ENCODE data around the gene CRYBB3.

The CRYBB3 gene

DNA sequence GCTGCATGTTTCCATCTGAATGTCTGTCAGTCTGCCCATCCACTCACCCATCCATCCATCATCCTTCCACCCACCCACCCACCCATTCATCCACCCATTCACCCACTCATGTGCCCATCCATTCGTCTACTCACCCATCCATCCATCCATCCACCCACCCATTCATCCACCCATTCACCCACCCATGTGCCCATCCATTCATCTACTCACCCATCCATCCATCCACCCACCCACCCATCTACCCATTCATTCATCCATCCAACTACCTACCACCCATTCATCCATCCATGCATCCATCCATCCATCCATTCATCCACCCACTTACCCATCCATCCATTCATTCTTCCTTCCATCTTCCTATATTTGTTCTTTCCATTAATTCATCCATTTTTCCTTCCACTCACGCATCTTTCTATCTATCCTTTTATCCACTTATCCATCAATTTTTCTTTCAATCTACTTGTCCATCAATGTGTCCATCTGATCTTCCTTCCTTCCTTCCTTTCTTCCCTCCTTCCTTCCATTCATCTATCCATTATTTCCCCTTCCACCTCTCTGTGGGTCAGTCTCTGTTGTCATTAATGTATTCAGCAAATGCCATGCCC is 8.0 kb downstream of the CRYBB3 start:
- no peaks in the 10 kb centered on the region for H3K9me3 ChIP-seq (ENCODE audit: low read depth, low read length)
- DNase-seq (ENCODE audit: low read depth, low spot score), result no peak
- TF ChIP-seq EZH2 (IDR thresholded peaks at IDR 0.05), result no peak
- no peak for TF ChIP-seq POLR2AphosphoS5 (IDR thresholded peaks at IDR 0.05; ENCODE audit: borderline replicate concordance, low read depth, low read length)
- no peak for TF ChIP-seq FOXP2 (optimal IDR thresholded peaks at IDR 0.05; ENCODE audit: control extremely low read depth, extremely low read length, insufficient read depth)

DNA sequence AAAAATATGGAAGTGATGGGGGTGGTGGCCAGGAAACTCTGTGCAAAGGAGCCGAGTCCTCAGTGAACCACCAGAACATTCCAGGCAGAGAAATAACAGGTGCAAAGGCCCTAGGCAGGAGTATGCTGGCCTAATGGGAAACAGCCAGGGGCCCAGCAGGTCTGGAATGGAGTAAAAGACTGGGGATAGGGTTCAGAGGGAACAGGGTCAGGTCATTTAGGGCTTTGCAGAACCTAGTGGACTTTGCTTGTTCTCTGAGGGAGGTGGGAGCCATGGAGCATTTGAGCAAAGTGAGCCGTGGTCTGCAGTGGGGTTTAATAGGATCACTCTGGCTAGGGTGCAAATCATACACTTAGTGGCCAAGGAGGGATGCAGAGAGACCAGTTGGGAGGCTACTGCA is 8.7 kb downstream of the CRYBB3 start:
- no peak for DNase-seq (ENCODE audit: low read depth, low spot score)
- no peak overlapping the region for H3K27ac ChIP-seq

More for the DNA sequence above, 8.0 kb downstream of the CRYBB3 start:
- Histone ChIP-seq H3K36me3 (ENCODE audit: insufficient read depth, low read length) (no peaks in the 10 kb centered on the region), H3K27ac (no peak overlapping the region), H3K4me3 (no peak overlapping the region), H3K9ac (ENCODE audit: insufficient read length) (no peak overlapping the region)

DNA sequence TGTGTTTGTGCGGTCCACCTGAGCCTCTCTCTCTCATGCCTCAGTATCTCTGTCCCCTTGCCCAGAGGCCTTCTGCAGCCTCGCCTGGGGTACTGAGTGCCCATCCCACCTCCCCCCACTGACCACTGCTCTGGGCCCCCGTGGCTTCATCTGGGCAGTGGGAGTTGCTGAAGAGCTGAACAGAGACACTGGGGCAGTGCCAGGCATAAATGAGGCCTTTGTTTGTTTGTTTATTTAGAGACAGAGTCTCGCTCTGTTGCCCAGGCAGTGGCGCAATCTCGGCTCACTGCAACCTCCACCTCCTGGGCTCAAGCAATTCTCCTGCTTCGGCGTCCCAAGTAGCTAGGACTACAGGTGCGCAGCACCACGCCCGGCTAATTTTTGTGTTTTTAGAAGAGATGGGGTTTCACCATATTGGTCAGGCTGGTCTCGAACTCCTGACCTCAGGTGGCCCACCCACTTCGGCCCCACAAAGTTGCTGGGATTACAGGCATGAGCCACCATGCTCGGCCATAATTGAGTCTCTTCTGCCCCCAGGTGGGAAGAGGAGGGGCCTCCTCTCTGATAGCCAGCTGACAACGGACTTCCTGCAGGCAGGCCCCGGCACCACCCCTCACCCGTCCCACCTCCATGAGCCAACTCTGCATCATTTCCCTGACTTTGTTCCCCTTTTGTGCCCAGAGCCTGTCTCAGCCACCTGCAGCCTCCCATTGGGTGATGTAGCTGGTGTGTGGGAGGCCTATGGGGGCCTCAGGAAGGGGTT is 9.3 kb downstream of the CRYBB3 start:
- Histone ChIP-seq H3K27ac (no peak overlapping the region), H3K4me3 (no peak overlapping the region)
- DNase-seq (ENCODE audit: low read depth, low spot score), result no peak

More for the DNA sequence above, 8.7 kb downstream of the CRYBB3 start:
- H3K36me3 ChIP-seq (ENCODE audit: insufficient read depth, low read length), result no peaks in the 10 kb centered on the region
- no peak overlapping the region for H3K4me3 ChIP-seq
- H3K9ac ChIP-seq (ENCODE audit: insufficient read length), result no peak overlapping the region
- no peak for TF ChIP-seq EZH2 (IDR thresholded peaks at IDR 0.05)
- TF ChIP-seq FOXP2 (optimal IDR thresholded peaks at IDR 0.05; ENCODE audit: control extremely low read depth, extremely low read length, insufficient read depth), result no peak
- TF ChIP-seq POLR2AphosphoS5 (IDR thresholded peaks at IDR 0.05; ENCODE audit: borderline replicate concordance, low read depth, low read length), result no peak
- no peaks in the 10 kb centered on the region for H3K9me3 ChIP-seq (ENCODE audit: low read depth, low read length)

DNA sequence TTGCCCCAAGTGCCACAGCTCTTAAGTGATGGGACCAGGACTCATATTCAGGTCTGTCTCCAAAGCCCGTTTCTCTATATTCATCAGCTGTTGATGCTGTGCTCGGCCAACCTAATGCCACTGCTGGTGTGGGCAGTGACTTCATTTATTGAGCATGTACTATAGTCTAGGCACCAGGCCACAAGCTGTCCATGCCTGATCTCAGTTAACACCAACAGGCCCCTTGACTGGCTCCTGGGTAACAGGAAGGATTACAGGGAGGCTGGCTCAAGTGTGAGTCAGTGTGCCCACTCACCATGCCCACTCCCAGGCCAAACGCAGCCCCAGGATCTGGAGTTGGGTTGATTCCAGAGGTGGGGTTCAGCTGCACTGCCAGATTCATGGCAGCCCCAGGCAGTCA is 11.1 kb downstream of the CRYBB3 start:
- no peak overlapping the region for H3K4me3 ChIP-seq
- no peaks in the 10 kb centered on the region for H3K36me3 ChIP-seq (ENCODE audit: insufficient read depth, low read length)
- H3K9ac ChIP-seq (ENCODE audit: insufficient read length), result no peak overlapping the region
- no peak for TF ChIP-seq FOXP2 (optimal IDR thresholded peaks at IDR 0.05; ENCODE audit: control extremely low read depth, extremely low read length, insufficient read depth)
- DNase-seq (ENCODE audit: low read depth, low spot score), result no peak
- H3K9me3 ChIP-seq (ENCODE audit: low read depth, low read length), result no peaks in the 10 kb centered on the region
- H3K27ac ChIP-seq, result no peak overlapping the region

More for the DNA sequence above, 9.3 kb downstream of the CRYBB3 start:
- no peaks in the 10 kb centered on the region for H3K36me3 ChIP-seq (ENCODE audit: insufficient read depth, low read length)
- H3K9me3 ChIP-seq (ENCODE audit: low read depth, low read length), result no peaks in the 10 kb centered on the region
- no peak overlapping the region for H3K9ac ChIP-seq (ENCODE audit: insufficient read length)
- TF ChIP-seq FOXP2 (optimal IDR thresholded peaks at IDR 0.05; ENCODE audit: control extremely low read depth, extremely low read length, insufficient read depth), result no peak
- no peak for TF ChIP-seq EZH2 (IDR thresholded peaks at IDR 0.05)
- TF ChIP-seq POLR2AphosphoS5 (IDR thresholded peaks at IDR 0.05; ENCODE audit: borderline replicate concordance, low read depth, low read length), result no peak

DNA sequence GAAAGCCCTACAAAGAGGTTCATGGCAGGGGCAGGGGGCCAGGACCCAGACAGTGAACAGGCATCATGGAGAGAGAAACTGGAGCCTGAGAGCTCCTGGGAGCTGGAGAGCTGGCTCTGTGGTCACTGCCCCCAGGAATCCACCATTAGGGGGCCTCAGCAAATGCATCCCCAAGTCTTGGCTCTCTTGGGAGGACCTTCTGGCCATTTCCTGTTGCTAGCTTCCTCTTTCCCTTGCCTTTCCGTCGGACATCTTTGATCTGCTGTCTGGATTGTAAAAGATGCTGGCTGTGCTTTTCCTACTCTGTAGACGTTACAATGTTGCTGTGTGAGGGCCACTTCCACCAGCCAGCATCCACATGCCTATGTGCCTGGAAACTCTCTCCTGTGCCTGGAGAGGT is 12.7 kb downstream of the CRYBB3 start:
- no peak for DNase-seq (ENCODE audit: low read depth, low spot score)
- H3K4me3 ChIP-seq, result no peak overlapping the region
- H3K36me3 ChIP-seq (ENCODE audit: insufficient read depth, low read length), result no peaks in the 10 kb centered on the region
- no peaks in the 10 kb centered on the region for H3K9me3 ChIP-seq (ENCODE audit: low read depth, low read length)
- H3K27ac ChIP-seq, result no peak overlapping the region
- TF ChIP-seq POLR2AphosphoS5 (IDR thresholded peaks at IDR 0.05; ENCODE audit: borderline replicate concordance, low read depth, low read length) (no peak), EZH2 (IDR thresholded peaks at IDR 0.05) (no peak), FOXP2 (optimal IDR thresholded peaks at IDR 0.05; ENCODE audit: control extremely low read depth, extremely low read length, insufficient read depth) (no peak)
- H3K9ac ChIP-seq (ENCODE audit: insufficient read length), result no peak overlapping the region

DNA sequence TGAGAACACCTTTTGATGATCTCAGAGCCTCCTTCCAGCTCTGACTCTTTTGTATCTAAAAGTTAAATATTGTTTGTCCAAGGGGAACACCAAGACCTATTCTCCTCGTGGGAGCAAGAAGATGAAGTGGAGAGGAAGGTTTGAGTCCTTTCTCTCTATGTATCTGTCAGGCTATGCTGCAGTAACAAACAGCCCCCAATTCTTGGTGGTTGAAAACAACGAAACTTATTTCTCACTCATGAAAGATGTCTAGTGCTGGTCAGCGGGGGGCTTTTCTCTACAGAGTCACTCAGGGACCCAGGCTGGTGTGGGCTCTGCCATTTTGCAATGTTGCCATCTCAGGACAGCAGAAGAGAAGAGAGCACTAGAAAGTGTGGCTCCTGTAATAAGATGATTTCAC is 13.6 kb downstream of the CRYBB3 start:
- Histone ChIP-seq H3K9ac (ENCODE audit: insufficient read length) (no peak overlapping the region), H3K36me3 (ENCODE audit: insufficient read depth, low read length) (no peaks in the 10 kb centered on the region), H3K27ac (no peak overlapping the region), H3K9me3 (ENCODE audit: low read depth, low read length) (no peaks in the 10 kb centered on the region), H3K4me3 (no peak overlapping the region)
- TF ChIP-seq POLR2AphosphoS5 (IDR thresholded peaks at IDR 0.05; ENCODE audit: borderline replicate concordance, low read depth, low read length), result no peak
- TF ChIP-seq EZH2 (IDR thresholded peaks at IDR 0.05), result no peak
- TF ChIP-seq FOXP2 (optimal IDR thresholded peaks at IDR 0.05; ENCODE audit: control extremely low read depth, extremely low read length, insufficient read depth), result no peak
- no peak for DNase-seq (ENCODE audit: low read depth, low spot score)

DNA sequence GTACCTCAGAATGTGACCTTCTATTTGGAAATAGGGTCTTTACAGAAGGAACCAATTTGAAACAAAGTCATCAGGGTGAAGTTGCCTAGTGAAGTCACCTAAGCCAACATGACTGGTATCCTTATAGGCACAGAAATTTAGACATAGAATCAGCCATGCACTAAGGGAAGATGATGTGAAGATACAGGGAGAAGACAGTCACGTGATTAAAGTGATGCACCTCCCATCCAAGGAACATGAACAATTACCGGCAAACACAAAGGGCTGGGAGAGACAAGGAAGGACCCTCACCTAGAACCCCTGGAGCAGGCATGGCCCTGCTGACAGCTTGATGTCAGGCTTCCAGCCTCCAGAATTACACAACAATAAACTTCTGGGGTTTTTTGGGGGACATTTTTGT is 16.6 kb downstream of the CRYBB3 start:
- no peaks in the 10 kb centered on the region for H3K36me3 ChIP-seq (ENCODE audit: insufficient read depth, low read length)

DNA sequence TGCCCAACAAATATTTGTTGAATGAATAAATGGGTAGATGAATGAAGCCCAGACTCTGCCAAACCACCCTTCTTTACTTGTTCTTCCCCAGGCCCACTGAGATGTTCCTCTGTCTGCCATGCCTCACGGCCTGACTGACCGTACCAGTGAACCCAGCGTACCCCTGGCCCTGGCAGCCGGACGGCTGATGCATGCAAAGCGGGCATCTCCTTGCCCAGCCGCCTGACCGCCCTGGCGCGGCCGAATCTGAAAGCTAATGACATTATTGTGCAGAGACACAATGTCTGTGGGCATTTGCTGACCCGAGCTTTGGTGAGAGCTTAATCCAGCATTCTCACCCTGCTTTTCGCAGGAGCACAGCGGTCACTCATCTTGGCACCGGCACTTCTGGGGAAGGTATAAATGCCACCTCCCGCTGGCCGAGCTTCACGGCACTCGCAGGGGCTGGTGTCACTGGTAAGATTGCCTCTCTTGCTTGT is 19.6 kb downstream of the CRYBB3 start, which contains the start of gene CRYBB2:
CRYBB2 (plus strand) TSS at position 429 of the 479 bp plus-strand sequence. CDS start 1,791 bp downstream, outside the sequence.
- Histone ChIP-seq H3K9me3 (ENCODE audit: low read depth, low read length) (no peaks in the 10 kb centered on the region), H3K4me3 (no peak within 1 kb of the TSS), H3K36me3 (ENCODE audit: insufficient read depth, low read length) (no peaks in the 10 kb centered on the region), H3K9ac (ENCODE audit: insufficient read length) (no peak within 1 kb of the TSS), H3K27ac (no peak within 1 kb of the TSS)
- TF ChIP-seq FOXP2 (optimal IDR thresholded peaks at IDR 0.05; ENCODE audit: control extremely low read depth, extremely low read length, insufficient read depth) (no peak), POLR2AphosphoS5 (IDR thresholded peaks at IDR 0.05; ENCODE audit: borderline replicate concordance, low read depth, low read length) (no peak), EZH2 (IDR thresholded peaks at IDR 0.05) (no peak)
- DNase-seq (ENCODE audit: low read depth, low spot score), result no peak

More for the DNA sequence above, 16.6 kb downstream of the CRYBB3 start:
- DNase-seq (ENCODE audit: low read depth, low spot score), result no peak
- H3K9me3 ChIP-seq (ENCODE audit: low read depth, low read length), result no peaks in the 10 kb centered on the region
- H3K27ac ChIP-seq, result no peak overlapping the region
- TF ChIP-seq EZH2 (IDR thresholded peaks at IDR 0.05) (no peak), FOXP2 (optimal IDR thresholded peaks at IDR 0.05; ENCODE audit: control extremely low read depth, extremely low read length, insufficient read depth) (no peak), POLR2AphosphoS5 (IDR thresholded peaks at IDR 0.05; ENCODE audit: borderline replicate concordance, low read depth, low read length) (no peak)
- H3K9ac ChIP-seq (ENCODE audit: insufficient read length), result no peak overlapping the region
- H3K4me3 ChIP-seq, result no peak overlapping the region
